ENCODE measurements around the gene KIF9. TPM values are rescaled to one million over a fixed set of nuclear protein-coding genes. Genes with fewer than 3 reads are reported as not detected.

The KIF9 gene
- total RNA-seq, 1 experiment from 2014 or later = 8.9 TPM

GRCh38 chr3:47270526-47270925, 12.1 kb downstream of the KIF9 start:
- ChIA-PET CTCF (no interaction called here), POLR2A (no interaction called here)
- intact Hi-C loops (cut with micrococcal nuclease; ENCODE audit: unreplicated experiment) = no loop called here
- Histone ChIP-seq H3K27ac (ENCODE audit: low read length) (no peak overlapping the region), H3K27me3 (ENCODE audit: control insufficient read depth, insufficient read depth, low read length) (no peaks in the 10 kb centered on the region), H3K9me3 (ENCODE audit: control insufficient read depth, insufficient read depth, low read depth, low read length) (no peaks in the 10 kb centered on the region), H3K4me3 (ENCODE audit: low read depth in 2 of 2, low read length in 2 of 2) (no peak overlapping the region), H3K36me3 (ENCODE audit: control insufficient read depth, insufficient read depth, low read length) (no peaks in the 10 kb centered on the region), H3K4me1 (ENCODE audit: control insufficient read depth, insufficient read depth, low read length) (no peaks in the 10 kb centered on the region)
- no TSS peak for BruUV-seq (replicated peaks)
- no peak for DNase-seq (ENCODE audit: low read depth, low spot score)
- in situ Hi-C loops (cut with HindIII; ENCODE audit: low pct_unique_long_range_greater_than_20kb, low sequenced_read_pairs) = no loop called here
- TF ChIP-seq REST (IDR thresholded peaks at IDR 0.05; ENCODE audit: insufficient read depth in 1 of 2, low read depth in 2 of 2, low read length in 1 of 2) (no peak), POLR2AphosphoS5 (IDR thresholded peaks at IDR 0.05; ENCODE audit: low read depth, low read length) (no peak), SIN3A (IDR thresholded peaks at IDR 0.05; ENCODE audit: borderline replicate concordance, insufficient read depth, low read depth, low read length) (no peak), CTCF (IDR thresholded peaks at IDR 0.05) (no peak), TCF7L2 (IDR thresholded peaks at IDR 0.05; ENCODE audit: low read depth, low read length) (no peak)
- ATAC-seq = no peak

GRCh38 chr3:47267490-47267824, 15.1 kb downstream of the KIF9 start:
- no peaks in the 10 kb centered on the region for H3K4me1 ChIP-seq (ENCODE audit: control insufficient read depth, insufficient read depth, low read length)
- no peaks in the 10 kb centered on the region for H3K36me3 ChIP-seq (ENCODE audit: control insufficient read depth, insufficient read depth, low read length)
- no peak overlapping the region for H3K27ac ChIP-seq (ENCODE audit: low read length)
- in situ Hi-C loops (cut with HindIII; ENCODE audit: low pct_unique_long_range_greater_than_20kb, low sequenced_read_pairs) = no loop called here
- no peak overlapping the region for H3K4me3 ChIP-seq (ENCODE audit: low read depth in 2 of 2, low read length in 2 of 2)
- POLR2A ChIA-PET = no interaction called here
- intact Hi-C loops (cut with micrococcal nuclease; ENCODE audit: unreplicated experiment) = no loop called here
- BruUV-seq (replicated peaks) = no TSS peak
- H3K27me3 ChIP-seq (ENCODE audit: control insufficient read depth, insufficient read depth, low read length) = no peaks in the 10 kb centered on the region
- CTCF ChIA-PET = no interaction called here
- DNase-seq (ENCODE audit: low read depth, low spot score) (no peak), ATAC-seq (no peak)
- no peaks in the 10 kb centered on the region for H3K9me3 ChIP-seq (ENCODE audit: control insufficient read depth, insufficient read depth, low read depth, low read length)
- TF ChIP-seq CTCF (IDR thresholded peaks at IDR 0.05) (no peak), POLR2AphosphoS5 (IDR thresholded peaks at IDR 0.05; ENCODE audit: low read depth, low read length) (no peak), REST (IDR thresholded peaks at IDR 0.05; ENCODE audit: insufficient read depth in 1 of 2, low read depth in 2 of 2, low read length in 1 of 2) (no peak), TCF7L2 (IDR thresholded peaks at IDR 0.05; ENCODE audit: low read depth, low read length) (no peak)
